ENCODE measurements around the gene SEMA4B.

SEMA4B gene

DNA sequence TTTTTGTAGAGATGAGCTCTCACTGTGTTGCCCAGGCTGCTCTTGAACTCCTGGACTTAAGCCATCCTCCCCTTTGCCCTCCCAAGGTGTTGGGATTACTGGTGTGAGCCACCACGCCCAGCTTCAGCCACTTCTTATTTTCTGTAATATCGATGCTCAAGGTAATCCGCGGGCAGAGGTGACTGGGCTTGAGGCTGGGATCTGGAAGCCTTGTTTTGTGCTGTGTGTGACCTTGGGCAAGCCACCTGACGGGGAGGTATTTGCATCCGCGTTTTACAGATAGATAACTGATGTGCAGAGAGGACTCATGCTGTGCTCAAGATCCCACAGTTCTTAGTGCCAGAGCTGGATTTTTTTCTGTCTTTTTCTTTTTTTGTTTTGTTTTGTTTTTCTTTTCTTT lies 27.8 kb upstream of the SEMA4B start:
- TF ChIP-seq, protein P1, sequence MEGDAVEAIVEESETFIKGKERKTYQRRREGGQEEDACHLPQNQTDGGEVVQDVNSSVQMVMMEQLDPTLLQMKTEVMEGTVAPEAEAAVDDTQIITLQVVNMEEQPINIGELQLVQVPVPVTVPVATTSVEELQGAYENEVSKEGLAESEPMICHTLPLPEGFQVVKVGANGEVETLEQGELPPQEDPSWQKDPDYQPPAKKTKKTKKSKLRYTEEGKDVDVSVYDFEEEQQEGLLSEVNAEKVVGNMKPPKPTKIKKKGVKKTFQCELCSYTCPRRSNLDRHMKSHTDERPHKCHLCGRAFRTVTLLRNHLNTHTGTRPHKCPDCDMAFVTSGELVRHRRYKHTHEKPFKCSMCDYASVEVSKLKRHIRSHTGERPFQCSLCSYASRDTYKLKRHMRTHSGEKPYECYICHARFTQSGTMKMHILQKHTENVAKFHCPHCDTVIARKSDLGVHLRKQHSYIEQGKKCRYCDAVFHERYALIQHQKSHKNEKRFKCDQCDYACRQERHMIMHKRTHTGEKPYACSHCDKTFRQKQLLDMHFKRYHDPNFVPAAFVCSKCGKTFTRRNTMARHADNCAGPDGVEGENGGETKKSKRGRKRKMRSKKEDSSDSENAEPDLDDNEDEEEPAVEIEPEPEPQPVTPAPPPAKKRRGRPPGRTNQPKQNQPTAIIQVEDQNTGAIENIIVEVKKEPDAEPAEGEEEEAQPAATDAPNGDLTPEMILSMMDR (IDR thresholded peaks at IDR 0.05): no peak

DNA sequence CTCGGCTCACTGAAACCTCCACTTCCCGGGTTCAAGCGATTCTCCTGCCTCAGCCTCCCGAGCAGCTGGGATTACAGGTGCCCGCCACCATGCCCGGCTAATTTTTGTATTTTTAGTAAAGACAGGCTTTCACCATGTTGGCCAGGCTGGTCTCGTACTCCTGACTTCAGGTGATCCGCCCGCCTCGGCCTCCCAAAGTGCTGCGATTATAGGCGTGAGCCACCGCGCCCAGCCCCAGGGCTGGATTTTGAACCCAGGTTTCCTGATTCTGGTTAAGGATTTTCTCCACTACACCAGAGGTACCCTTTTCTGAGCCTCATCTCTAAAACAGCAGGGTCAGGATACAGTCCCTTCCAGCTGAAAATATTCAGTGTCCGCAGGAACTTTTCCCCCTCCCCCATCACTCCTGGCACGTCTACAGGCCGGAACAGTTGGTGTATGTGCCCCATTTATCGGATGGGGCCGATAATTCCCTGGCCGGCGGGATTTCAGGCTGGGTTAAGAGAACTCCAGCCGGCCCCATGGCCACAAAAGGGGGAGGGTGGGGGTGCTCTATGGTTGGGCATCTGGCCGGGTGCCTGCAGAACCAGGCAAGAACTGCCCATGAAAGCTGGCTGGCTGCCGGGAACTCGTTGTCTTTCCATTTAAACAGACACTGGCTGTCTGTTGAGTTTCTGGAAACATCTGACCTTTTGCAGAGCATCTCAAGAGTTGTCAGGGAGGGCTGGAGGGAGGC lies 26.8 kb upstream of the SEMA4B start:
- TF ChIP-seq, protein P1 (IDR thresholded peaks at IDR 0.05): no peak

DNA sequence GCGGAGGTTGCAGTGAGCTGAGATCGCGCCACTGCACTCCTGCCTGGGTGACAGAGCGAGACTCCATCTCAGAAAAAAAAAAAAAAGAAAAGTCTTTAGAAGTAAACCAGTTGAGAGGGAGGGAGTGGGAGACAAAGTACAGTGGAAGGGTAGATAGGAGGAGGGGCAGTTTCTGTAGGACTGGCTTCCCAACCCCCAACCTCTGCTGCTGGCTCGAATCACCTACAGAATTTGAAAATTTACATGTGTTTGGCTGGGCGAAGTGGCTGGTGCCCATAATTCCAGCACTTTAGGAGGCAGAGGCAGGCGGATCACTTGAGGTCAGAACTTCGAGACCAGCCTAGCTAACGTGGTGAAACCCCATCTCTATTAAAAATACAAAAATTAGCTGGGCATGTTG lies 24.1 kb upstream of the SEMA4B start:
- TF ChIP-seq, protein P1 (IDR thresholded peaks at IDR 0.05): no peak

DNA sequence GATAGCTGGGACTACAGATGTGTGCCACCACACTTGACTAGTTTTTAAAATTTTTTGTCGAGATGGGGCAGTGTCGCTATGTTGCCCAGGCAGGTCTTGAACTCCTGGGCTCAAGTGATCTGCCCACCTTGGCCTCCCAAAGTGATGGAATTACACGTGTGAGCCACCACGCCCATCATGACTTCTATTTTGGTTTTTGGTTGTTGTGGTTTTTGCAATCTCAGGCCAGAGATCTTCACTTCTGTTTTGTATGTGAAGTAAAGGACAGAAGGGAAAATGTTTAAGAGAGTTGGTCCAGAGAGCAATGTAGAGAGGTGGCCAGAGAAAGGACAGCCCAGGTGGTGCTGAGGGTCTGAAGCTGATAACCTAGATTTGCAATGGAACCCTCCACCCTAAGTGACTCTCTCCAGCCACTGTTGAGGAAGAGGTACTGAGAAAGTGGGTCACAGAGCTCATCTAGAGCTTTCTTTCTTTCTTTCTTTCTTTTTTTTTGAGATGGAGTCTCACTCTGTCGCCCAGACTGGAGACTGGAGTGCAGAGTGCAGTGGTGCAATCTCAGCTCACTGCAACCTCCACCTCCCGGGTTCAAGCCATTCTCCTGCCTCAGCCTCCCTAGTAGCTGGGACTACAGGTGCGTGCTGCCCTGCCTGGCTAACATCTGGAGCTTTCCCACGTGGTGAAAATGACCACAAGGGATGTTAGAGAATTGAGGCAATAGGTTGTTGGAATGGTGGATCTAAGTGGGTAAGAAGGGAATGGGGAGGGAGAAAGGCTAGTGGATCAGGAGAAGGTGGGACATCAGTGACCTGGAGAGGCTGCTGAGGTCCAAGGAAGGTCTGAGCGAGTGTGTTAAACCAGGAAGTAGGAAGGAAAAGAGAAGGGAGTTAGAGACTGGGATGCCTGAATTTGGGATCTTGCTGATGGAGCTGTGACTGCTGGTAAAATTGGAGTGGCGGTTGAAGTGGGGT lies 22.4 kb upstream of the SEMA4B start:
- TF ChIP-seq, protein P1 (IDR thresholded peaks at IDR 0.05): no peak

DNA sequence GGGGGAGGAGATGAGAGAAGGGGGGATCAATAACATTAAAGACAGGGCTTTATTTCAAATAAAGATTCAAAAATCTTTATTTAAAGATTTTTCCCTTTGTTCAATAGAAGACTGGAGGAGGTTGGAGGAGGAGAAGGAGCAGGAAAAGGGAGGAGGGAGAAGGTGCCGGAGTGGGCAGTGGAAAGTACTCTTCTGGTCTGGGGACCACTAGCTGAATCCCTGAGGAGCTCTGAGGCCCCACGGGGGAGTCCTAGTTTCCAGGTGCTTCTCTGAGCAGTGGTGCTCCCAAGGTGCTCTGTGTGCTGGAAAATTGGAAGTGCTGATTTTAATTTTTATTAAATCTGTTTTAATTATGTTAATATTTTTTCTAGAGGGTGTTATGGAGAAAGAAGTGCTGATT lies 19.4 kb upstream of the SEMA4B start:
- TF ChIP-seq, protein P1 (IDR thresholded peaks at IDR 0.05): no peak

DNA sequence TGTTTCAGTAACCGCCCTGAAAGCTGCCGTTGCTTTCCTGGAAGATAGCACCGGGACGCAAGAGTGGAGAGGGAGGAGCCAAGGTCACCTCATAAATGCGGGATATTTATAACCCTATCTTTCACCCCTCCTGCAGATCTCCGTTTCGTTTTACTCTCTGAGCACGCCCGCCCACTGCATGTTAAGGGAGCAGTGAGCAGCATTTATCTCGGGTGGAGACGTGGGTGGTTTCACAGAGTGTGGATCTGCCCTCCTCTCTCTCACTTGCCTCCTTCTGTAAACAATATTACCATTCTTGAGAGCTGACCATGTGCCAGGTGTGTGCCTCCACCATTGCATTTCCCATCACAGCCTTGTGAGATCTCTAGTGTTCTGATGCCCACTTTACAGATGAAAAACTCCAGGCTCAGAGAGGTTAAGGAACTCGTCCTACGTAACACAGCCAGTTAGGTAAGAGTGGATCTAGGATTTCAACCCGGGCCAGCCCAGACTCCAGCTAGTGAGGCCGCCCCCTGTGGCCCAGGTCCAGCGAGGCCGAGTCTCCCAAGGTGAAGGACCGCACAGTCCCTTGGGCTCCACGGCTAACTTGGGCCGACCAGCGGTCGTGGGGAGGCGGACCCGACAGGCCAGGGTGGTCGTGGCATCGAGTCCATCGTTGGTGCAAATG lies 16.9 kb upstream of the SEMA4B start:
- TF ChIP-seq, protein P1 (IDR thresholded peaks at IDR 0.05): no peak
